HS-27A (cell line): Measurements from ENCODE around the gene UBE2J2.

Source experiments
- DNase-seq: peaks from one replicate; pipeline ENCODE4 v3.0.0-alpha.2; 2012; ENCODE audit warnings: low read depth, missing footprints

Gene UBE2J2

GRCh38 chr1:1309251-1310108, 35.8 kb upstream of the UBE2J2 start:
- no peak for DNase-seq

- DNase-seq = no peak
Measured at GRCh38 chr1:1308756-1309250, 35.1 kb upstream of the UBE2J2 start.

GRCh38 chr1:1307923-1308755, 34.5 kb upstream of the UBE2J2 start, which contains the start of the genes ACAP3 and PUSL1:
TSS of gene ACAP3 (minus strand) at chr1:1307930. CDS start at chr1:1307815, 115 bp downstream.
TSS of gene PUSL1 (plus strand) at chr1:1308597. CDS start at chr1:1308644, 47 bp downstream.
- DNase-seq = peak; percentile 71

- DNase-seq = no peak
Measured at GRCh38 chr1:1307261-1307922, 33.7 kb upstream of the UBE2J2 start.

GRCh38 chr1:1306661-1307260, 33.1 kb upstream of the UBE2J2 start:
- no peak for DNase-seq

GRCh38 chr1:1306070-1306660, 32.5 kb upstream of the UBE2J2 start:
- DNase-seq = no peak

- DNase-seq = peak; percentile 63
Measured at GRCh38 chr1:1305300-1306069, 31.8 kb upstream of the UBE2J2 start.

- DNase-seq = peak; percentile 53
Measured at GRCh38 chr1:1304331-1305299, 31.0 kb upstream of the UBE2J2 start.

- DNase-seq = no peak
Measured at GRCh38 chr1:1303736-1304135, 30.1 kb upstream of the UBE2J2 start.

GRCh38 chr1:1302951-1303509, 29.4 kb upstream of the UBE2J2 start:
- DNase-seq = no peak

- DNase-seq = no peak
Measured at GRCh38 chr1:1302006-1302430, 28.4 kb upstream of the UBE2J2 start.

- no peak for DNase-seq
Measured at GRCh38 chr1:1300352-1300739, 26.7 kb upstream of the UBE2J2 start.

- no peak for DNase-seq
Measured at GRCh38 chr1:1299686-1300351, 26.2 kb upstream of the UBE2J2 start.

- DNase-seq = no peak
Measured at GRCh38 chr1:1298861-1299685, 25.4 kb upstream of the UBE2J2 start.

GRCh38 chr1:1297802-1298424, 24.3 kb upstream of the UBE2J2 start:
- DNase-seq = no peak

GRCh38 chr1:1296070-1297061, 22.7 kb upstream of the UBE2J2 start:
- no peak for DNase-seq
